GM21367 (cell line): ENCODE measurements around the gene FNDC3B.
A peak's percentile ranks its signal among the peaks of the same experiment; 100 is the strongest.

Experiments
- ATAC-seq: cut with Tn5 transposase; IDR thresholded peaks from one replicate; pipeline ENCODE4 v1.9.1; 2021; ENCODE audit not compliant: unreplicated experiment

FNDC3B gene

GRCh38 chr3:172132159-172132586 is 92.8 kb downstream of the FNDC3B start:
- no peak for ATAC-seq

GRCh38 chr3:172132721-172133311 is 93.4 kb downstream of the FNDC3B start:
- no peak for ATAC-seq

- ATAC-seq = no peak
Observed at GRCh38 chr3:172133838-172134237, 94.5 kb downstream of the FNDC3B start.

GRCh38 chr3:172134352-172134751 is 95.0 kb downstream of the FNDC3B start:
- no peak for ATAC-seq

- ATAC-seq = no peak
Observed at GRCh38 chr3:172135185-172135584, 95.8 kb downstream of the FNDC3B start.

- no peak for ATAC-seq
Observed at GRCh38 chr3:172135820-172136219, 96.4 kb downstream of the FNDC3B start.

GRCh38 chr3:172136330-172136729 is 97.0 kb downstream of the FNDC3B start:
- ATAC-seq = no peak

- ATAC-seq = no peak
Observed at GRCh38 chr3:172137287-172138192, 98.2 kb downstream of the FNDC3B start.

- ATAC-seq = no peak
Observed at GRCh38 chr3:172138193-172138537, 98.8 kb downstream of the FNDC3B start.

- ATAC-seq = peak; percentile 27
Observed at GRCh38 chr3:172138792-172139507, 99.6 kb downstream of the FNDC3B start.

GRCh38 chr3:172139528-172140276 is 100.3 kb downstream of the FNDC3B start:
- no peak for ATAC-seq

GRCh38 chr3:172140499-172141391 is 101.4 kb downstream of the FNDC3B start:
- ATAC-seq = no peak

GRCh38 chr3:172142051-172142863 is 102.9 kb downstream of the FNDC3B start:
- peak; percentile 77 for ATAC-seq

GRCh38 chr3:172142864-172143451 is 103.6 kb downstream of the FNDC3B start:
- no peak for ATAC-seq

GRCh38 chr3:172143739-172144497 is 104.5 kb downstream of the FNDC3B start:
- ATAC-seq = no peak

GRCh38 chr3:172144601-172145000 is 105.2 kb downstream of the FNDC3B start:
- ATAC-seq = no peak

- no peak for ATAC-seq
Observed at GRCh38 chr3:172145031-172145686, 105.8 kb downstream of the FNDC3B start.

GRCh38 chr3:172146349-172146748 is 107.0 kb downstream of the FNDC3B start:
- no peak for ATAC-seq
